A673 (cell line): ENCODE measurements around the gene PDCD10.

Source experiments
- EZH2 ChIP-seq: fragments of 200-600 bp; sonication (generic); IDR thresholded peaks from 2 replicates; pipeline ENCODE4 v1.6.1; 2017; ENCODE audit warnings: borderline replicate concordance, low read depth, mild to moderate bottlenecking, mixed read lengths, antibody characterized with exemption, low read length; ENCODE audit not compliant: poor library complexity, severe bottlenecking
- TF ChIP-seq, protein P1 (sequence below): fragments of 300-800, 200-600 bp; sonication (generic); conservative IDR thresholded peaks from 2 replicates; pipeline ENCODE4 v1.5.1; 2017; ENCODE audit warnings: low read depth, mild to moderate bottlenecking, antibody characterized with exemption, low read length, moderate library complexity, mixed read lengths

DNA sequence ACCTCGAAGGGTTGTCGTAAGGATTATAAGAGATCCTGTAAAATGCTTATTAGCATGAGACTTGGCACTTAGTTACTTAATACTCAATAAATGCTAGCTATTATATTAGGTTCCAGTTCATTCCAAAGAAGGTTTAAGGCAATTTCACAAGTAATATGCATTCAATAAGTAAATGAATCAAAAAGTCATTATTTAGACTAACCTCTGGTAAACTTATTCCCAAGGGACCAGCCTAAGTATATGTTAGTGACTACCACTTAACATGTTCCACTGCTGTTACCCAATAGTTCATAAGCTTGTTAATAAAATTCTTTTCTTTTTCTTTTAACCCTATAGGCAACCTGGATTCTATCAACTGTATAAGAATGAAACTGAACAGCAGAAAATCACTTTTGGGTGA, 5.1 kb downstream of the PDCD10 start:
- TF ChIP-seq, protein P1, sequence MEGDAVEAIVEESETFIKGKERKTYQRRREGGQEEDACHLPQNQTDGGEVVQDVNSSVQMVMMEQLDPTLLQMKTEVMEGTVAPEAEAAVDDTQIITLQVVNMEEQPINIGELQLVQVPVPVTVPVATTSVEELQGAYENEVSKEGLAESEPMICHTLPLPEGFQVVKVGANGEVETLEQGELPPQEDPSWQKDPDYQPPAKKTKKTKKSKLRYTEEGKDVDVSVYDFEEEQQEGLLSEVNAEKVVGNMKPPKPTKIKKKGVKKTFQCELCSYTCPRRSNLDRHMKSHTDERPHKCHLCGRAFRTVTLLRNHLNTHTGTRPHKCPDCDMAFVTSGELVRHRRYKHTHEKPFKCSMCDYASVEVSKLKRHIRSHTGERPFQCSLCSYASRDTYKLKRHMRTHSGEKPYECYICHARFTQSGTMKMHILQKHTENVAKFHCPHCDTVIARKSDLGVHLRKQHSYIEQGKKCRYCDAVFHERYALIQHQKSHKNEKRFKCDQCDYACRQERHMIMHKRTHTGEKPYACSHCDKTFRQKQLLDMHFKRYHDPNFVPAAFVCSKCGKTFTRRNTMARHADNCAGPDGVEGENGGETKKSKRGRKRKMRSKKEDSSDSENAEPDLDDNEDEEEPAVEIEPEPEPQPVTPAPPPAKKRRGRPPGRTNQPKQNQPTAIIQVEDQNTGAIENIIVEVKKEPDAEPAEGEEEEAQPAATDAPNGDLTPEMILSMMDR, result no peak
- no peak for TF ChIP-seq EZH2
